Measurements from ENCODE around the gene CNOT6. TPM values are rescaled to one million over a fixed set of nuclear protein-coding genes. Genes with fewer than 3 reads are reported as not detected.
A peak's percentile ranks its signal among the peaks of the same experiment; 100 is the strongest.
"Not testable (repeated sequence)": the region's sequence is repeated elsewhere in the genome, so short reads cannot be mapped to it uniquely, and the experiment has no call there.

The CNOT6 gene
- total RNA-seq, 1 experiment from 2014 or later: 59.1 TPM

DNA sequence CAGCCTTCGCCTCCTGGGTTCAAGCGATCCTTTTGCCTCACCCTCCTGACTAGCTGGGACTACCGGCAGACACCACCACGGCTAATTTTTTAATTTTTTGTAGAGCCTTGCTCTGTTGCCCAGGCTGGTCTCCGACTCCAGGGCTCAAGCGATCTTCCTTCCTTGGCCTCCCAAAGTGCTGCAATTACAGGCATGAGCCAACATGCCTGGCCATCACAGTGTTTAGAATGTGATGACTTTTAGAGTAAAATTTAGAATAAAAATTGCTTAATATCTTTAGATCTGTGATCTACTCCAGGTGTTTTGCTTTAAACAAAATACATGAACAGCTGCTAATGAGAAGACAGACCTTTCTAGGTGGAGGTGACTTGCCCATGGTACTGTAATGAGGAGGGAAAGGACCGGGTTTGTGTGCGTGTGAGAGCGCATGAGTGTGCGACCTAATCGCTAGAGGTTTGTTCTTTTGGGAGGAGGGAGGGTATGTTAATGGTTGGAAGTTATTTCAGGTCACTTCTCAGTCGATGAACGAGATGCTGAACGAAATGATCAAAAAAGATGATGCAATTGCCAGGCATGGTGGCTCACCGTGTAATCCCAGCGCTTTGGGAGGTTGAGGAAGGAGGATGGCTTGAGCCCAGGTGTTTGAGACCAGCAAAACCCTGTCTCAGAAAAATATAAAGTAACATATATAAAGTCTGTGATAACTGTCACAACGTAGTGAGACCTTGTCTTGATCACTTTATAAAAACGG, 2.0 kb downstream of the CNOT6 start:
- 0 out of 4 replicates have a peak, but pooled peaks cover 0 to 3% of the 10 kb centered on the region in 2 experiments for H3K36me3 ChIP-seq (ENCODE audit: control insufficient read depth in 1 of 2, insufficient read depth in 2 of 2, low read length in 2 of 2)
- peak overlapping the region; percentile 93 for H3K9ac ChIP-seq (ENCODE audit: low read length)
- ATAC-seq: no peak
- peak overlapping the region; percentile 73 for H3K4me2 ChIP-seq (ENCODE audit: low read length)
- peaks cover 32 to 55% of the 10 kb centered on the region in 2 experiments for H3K4me1 ChIP-seq (ENCODE audit: control insufficient read depth in 1 of 2, insufficient read depth in 2 of 2, low read length in 2 of 2)
- H4K20me1 ChIP-seq (ENCODE audit: insufficient read depth): peaks cover 6% of the 10 kb centered on the region; the same call in 1 of the 2 replicates
- H3K27me3 ChIP-seq (ENCODE audit: insufficient read depth, low read length): no peaks in the 10 kb centered on the region
- TF ChIP-seq JUND (IDR thresholded peaks at IDR 0.05): no peak; the same call in 1 of the 2 replicates
- TF ChIP-seq ELF1 (IDR thresholded peaks at IDR 0.05; ENCODE audit: borderline replicate concordance, low read depth): no peak
- TF ChIP-seq POLR2A (IDR thresholded peaks at IDR 0.05; ENCODE audit: borderline replicate concordance, extremely low read depth, insufficient read depth, insufficient read length): no peak
- TF ChIP-seq FOSL1 (IDR thresholded peaks at IDR 0.05; ENCODE audit: low read depth): no peak
- TF ChIP-seq ZFX (IDR thresholded peaks at IDR 0.05): no peak
- H3K27ac ChIP-seq (ENCODE audit: low read depth, low read length): peak overlapping the region; percentile 5
- peak overlapping the region; percentile 76 to 79; a peak in 3 of 4 replicates for H3K4me3 ChIP-seq (replicated peaks in 1 of 2; ENCODE audit: low read depth in 1 of 2, low read length in 2 of 2)
- no TSS peak for BruUV-seq (replicated peaks)
- intact Hi-C loops (cut with micrococcal nuclease): loop anchor here (2.0 kb wide), 1 partner anchor 111 kb away; no protein-coding TSS in a partner anchor
- no peaks in the 10 kb centered on the region for H3K9me2 ChIP-seq (ENCODE audit: insufficient read depth)
- POLR2A ChIA-PET: no interaction called here
- no peak for DNase-seq (ENCODE audit: low read depth, low spot score)
- H3K9me3 ChIP-seq (ENCODE audit: control insufficient read depth in 1 of 2, insufficient read depth in 1 of 2, low read depth in 1 of 2, low read length in 2 of 2): no peaks in the 10 kb centered on the region
- RAD21 ChIA-PET (ENCODE audit: low non-redundant PET in 1 of 2, low total read pairs in 2 of 2, uncharacterized antibody in 2 of 2, unreplicated experiment in 2 of 2): no interaction called here
- H3K79me2 ChIP-seq (ENCODE audit: insufficient read depth, low read length): peaks cover 68% of the 10 kb centered on the region
- CTCF ChIA-PET: no interaction called here
- H2AFZ ChIP-seq (ENCODE audit: low read depth, low read length, poor library complexity, severe bottlenecking): no peak overlapping the region

GRCh38 chr5:180496806-180497205, 2.6 kb downstream of the CNOT6 start:
- Histone ChIP-seq H3K79me2 (ENCODE audit: insufficient read depth, low read length) (peaks cover 75% of the 10 kb centered on the region), H3K9ac (ENCODE audit: low read length) (peak overlapping the region; percentile 15), H3K4me1 (ENCODE audit: control insufficient read depth in 1 of 2, insufficient read depth in 2 of 2, low read length in 2 of 2) (peaks cover 32 to 55% of the 10 kb centered on the region in 2 experiments), H3K4me3 (replicated peaks in 1 of 2; ENCODE audit: low read depth in 1 of 2, low read length in 2 of 2) (peak overlapping the region; percentile 9 to 79; a peak in 3 of 4 replicates), H3K4me2 (ENCODE audit: low read length) (peak overlapping the region; percentile 73), H3K27ac (ENCODE audit: low read depth, low read length) (peak overlapping the region; percentile 5; the same call in 1 of the 2 replicates)
- DNase-seq (ENCODE audit: low read depth, low spot score); RAD21 ChIA-PET (ENCODE audit: low non-redundant PET in 1 of 2, low total read pairs in 2 of 2, uncharacterized antibody in 2 of 2, unreplicated experiment in 2 of 2); H3K9me2 ChIP-seq (ENCODE audit: insufficient read depth); CTCF ChIA-PET; BruUV-seq (replicated peaks); intact Hi-C loops (cut with micrococcal nuclease); ATAC-seq; POLR2A ChIA-PET; H4K20me1 ChIP-seq (ENCODE audit: insufficient read depth); H3K27me3 ChIP-seq (ENCODE audit: insufficient read depth, low read length); H3K36me3 ChIP-seq (ENCODE audit: control insufficient read depth in 1 of 2, insufficient read depth in 2 of 2, low read length in 2 of 2); H3K9me3 ChIP-seq (ENCODE audit: control insufficient read depth in 1 of 2, insufficient read depth in 1 of 2, low read depth in 1 of 2, low read length in 2 of 2); H2AFZ ChIP-seq (ENCODE audit: low read depth, low read length, poor library complexity, severe bottlenecking): not testable (repeated sequence)
- TF ChIP-seq FOSL1 (IDR thresholded peaks at IDR 0.05; ENCODE audit: low read depth) (peak; percentile 42; the same call in 1 of the 2 replicates), CEBPB (IDR thresholded peaks at IDR 0.05; ENCODE audit: low read depth) (0 out of 2 replicates have a peak, but pooled peaks have one; percentile 31)

- H4K20me1 ChIP-seq (ENCODE audit: insufficient read depth); H3K4me2 ChIP-seq (ENCODE audit: low read length); intact Hi-C loops (cut with micrococcal nuclease); ATAC-seq; CTCF ChIA-PET; RAD21 ChIA-PET (ENCODE audit: low non-redundant PET in 1 of 2, low total read pairs in 2 of 2, uncharacterized antibody in 2 of 2, unreplicated experiment in 2 of 2); DNase-seq (ENCODE audit: low read depth, low spot score); H2AFZ ChIP-seq (ENCODE audit: low read depth, low read length, poor library complexity, severe bottlenecking); H3K36me3 ChIP-seq (ENCODE audit: control insufficient read depth in 1 of 2, insufficient read depth in 2 of 2, low read length in 2 of 2); BruUV-seq (replicated peaks); H3K9ac ChIP-seq (ENCODE audit: low read length); H3K9me2 ChIP-seq (ENCODE audit: insufficient read depth); H3K9me3 ChIP-seq (ENCODE audit: control insufficient read depth in 1 of 2, insufficient read depth in 1 of 2, low read depth in 1 of 2, low read length in 2 of 2); POLR2A ChIA-PET; H3K4me3 ChIP-seq (replicated peaks in 1 of 2; ENCODE audit: low read depth in 1 of 2, low read length in 2 of 2); H3K27ac ChIP-seq (ENCODE audit: low read depth, low read length); H3K27me3 ChIP-seq (ENCODE audit: insufficient read depth, low read length): not testable (repeated sequence)
- H3K4me1 ChIP-seq (ENCODE audit: control insufficient read depth in 1 of 2, insufficient read depth in 2 of 2, low read length in 2 of 2): peaks cover 32 to 54% of the 10 kb centered on the region in 2 experiments
- peaks cover 85% of the 10 kb centered on the region for H3K79me2 ChIP-seq (ENCODE audit: insufficient read depth, low read length)
Measured at GRCh38 chr5:180497865-180498264, 3.7 kb downstream of the CNOT6 start.

All from HCT116 (cell line).